Measurements from ENCODE around the gene CPNE5. TPM values are rescaled to one million over a fixed set of nuclear protein-coding genes. Genes with fewer than 3 reads are reported as not detected.

CPNE5 gene
- polyA plus RNA-seq, 1 donor (not counting 4 experiments of a cell fraction or from before 2014, with no cell fraction given) = 0.05 TPM

GRCh38 chr6:36731622-36732310 lies 107.5 kb downstream of the CPNE5 start:
- Histone ChIP-seq H3K36me3 (ENCODE audit: control insufficient read depth in 2 of 2, extremely low read depth in 1 of 2, insufficient read depth in 2 of 2, low read length in 2 of 2) (no peaks in the 10 kb centered on the region), H3K4me1 (ENCODE audit: control insufficient read depth, extremely low read depth, insufficient read depth, low read length) (peaks cover 21% of the 10 kb centered on the region), H3K9me1 (ENCODE audit: control insufficient read depth, extremely low read depth, insufficient read depth, low read length) (no peaks in the 10 kb centered on the region), H3K27ac (ENCODE audit: control insufficient read depth, insufficient read depth, low read length) (no peak overlapping the region), H3K4me2 (ENCODE audit: control insufficient read depth, extremely low read depth, insufficient read depth, low read depth, low read length) (no peak overlapping the region), H2AFZ (ENCODE audit: control insufficient read depth, low read length) (no peak overlapping the region), H3K4me3 (ENCODE audit: control insufficient read depth in 2 of 3, extremely low read depth in 1 of 3, insufficient read depth in 2 of 3, low read depth in 1 of 3, low read length in 3 of 3) (no peak overlapping the region), H3K9me3 (ENCODE audit: control insufficient read depth, low read depth, low read length) (no peaks in the 10 kb centered on the region), H4K20me1 (ENCODE audit: control insufficient read depth, extremely low read depth, insufficient read depth, low read length) (no peaks in the 10 kb centered on the region), H3K27me3 (ENCODE audit: control insufficient read depth, extremely low read depth, insufficient read depth, low read length) (no peaks in the 10 kb centered on the region), H3K9ac (ENCODE audit: control insufficient read depth, extremely low read depth, insufficient read depth, low read length) (no peak overlapping the region), H3K79me2 (ENCODE audit: control insufficient read depth, insufficient read depth, low read length) (no peaks in the 10 kb centered on the region)
- FAIRE-seq = no peak
- dilution Hi-C loops (cut with MboI; ENCODE audit: extremely low pct_ligation_motif_present, low sequenced_read_pairs) = no loop called here
- TF ChIP-seq EZH2 (IDR thresholded peaks at IDR 0.05; ENCODE audit: low read length) (no peak), CTCF (optimal IDR thresholded peaks at IDR 0.05 in 1 of 3, IDR thresholded peaks at IDR 0.05 in 1 of 3, conservative IDR thresholded peaks at IDR 0.05 in 1 of 3; ENCODE audit: extremely low read depth in 1 of 3, insufficient read depth in 2 of 3, low read length in 3 of 3) (no peak)
- no peak for DNase-seq (ENCODE audit: low read depth, low spot score)

- Histone ChIP-seq H3K79me2 (ENCODE audit: control insufficient read depth, insufficient read depth, low read length) (no peaks in the 10 kb centered on the region), H3K27ac (ENCODE audit: control insufficient read depth, insufficient read depth, low read length) (no peak overlapping the region), H3K36me3 (ENCODE audit: control insufficient read depth in 2 of 2, extremely low read depth in 1 of 2, insufficient read depth in 2 of 2, low read length in 2 of 2) (no peaks in the 10 kb centered on the region), H3K4me3 (ENCODE audit: control insufficient read depth in 2 of 3, extremely low read depth in 1 of 3, insufficient read depth in 2 of 3, low read depth in 1 of 3, low read length in 3 of 3) (no peak overlapping the region), H3K27me3 (ENCODE audit: control insufficient read depth, extremely low read depth, insufficient read depth, low read length) (no peaks in the 10 kb centered on the region), H2AFZ (ENCODE audit: control insufficient read depth, low read length) (no peak overlapping the region), H3K9ac (ENCODE audit: control insufficient read depth, extremely low read depth, insufficient read depth, low read length) (no peak overlapping the region), H3K9me3 (ENCODE audit: control insufficient read depth, low read depth, low read length) (no peaks in the 10 kb centered on the region), H3K4me1 (ENCODE audit: control insufficient read depth, extremely low read depth, insufficient read depth, low read length) (peaks cover 21% of the 10 kb centered on the region), H4K20me1 (ENCODE audit: control insufficient read depth, extremely low read depth, insufficient read depth, low read length) (no peaks in the 10 kb centered on the region), H3K4me2 (ENCODE audit: control insufficient read depth, extremely low read depth, insufficient read depth, low read depth, low read length) (no peak overlapping the region), H3K9me1 (ENCODE audit: control insufficient read depth, extremely low read depth, insufficient read depth, low read length) (no peaks in the 10 kb centered on the region)
- dilution Hi-C loops (cut with MboI; ENCODE audit: extremely low pct_ligation_motif_present, low sequenced_read_pairs) = no loop called here
- no peak for TF ChIP-seq CTCF (optimal IDR thresholded peaks at IDR 0.05 in 1 of 3, IDR thresholded peaks at IDR 0.05 in 1 of 3, conservative IDR thresholded peaks at IDR 0.05 in 1 of 3; ENCODE audit: extremely low read depth in 1 of 3, insufficient read depth in 2 of 3, low read length in 3 of 3)
- FAIRE-seq = no peak
- no peak for DNase-seq (ENCODE audit: low read depth, low spot score)
Measured at GRCh38 chr6:36730424-36731380, 108.5 kb downstream of the CPNE5 start.

Measured in keratinocyte (primary cell).